Fibroblast of lung (primary cell): ENCODE results near the gene MOGAT3. TPM values are rescaled to one million over a fixed set of nuclear protein-coding genes. Genes with fewer than 3 reads are reported as not detected.

ENCODE experiments used
- DNase-seq, 2 donors: peaks; one replicate each; pipeline versions ENCODE4 v3.0.0 to v3.0.0-alpha.2; 2010; ENCODE audit warnings: low read depth in 2 of 2
- H2AFZ ChIP-seq: 2 replicates; pipeline ENCODE4 v1.5.1; 2012; ENCODE audit warnings: low read length, control low read depth, inconsistent platforms
- H3K27ac ChIP-seq: 2 replicates; pipeline ENCODE4 v1.5.1; 2011; ENCODE audit warnings: low read length, control low read depth; ENCODE audit not compliant: insufficient read depth
- H3K27me3 ChIP-seq: 2 replicates; pipeline ENCODE4 v1.5.1; 2011; ENCODE audit warnings: mild to moderate bottlenecking, low read length; ENCODE audit not compliant: control insufficient read depth, insufficient read depth
- H3K36me3 ChIP-seq: 2 replicates; pipeline ENCODE4 v1.5.1; 2011; ENCODE audit warnings: low read length; ENCODE audit not compliant: control insufficient read depth, insufficient read depth
- H3K4me1 ChIP-seq: 2 replicates; pipeline ENCODE4 v1.5.1; 2011; ENCODE audit warnings: low read length; ENCODE audit not compliant: control insufficient read depth, insufficient read depth; ENCODE audit errors: extremely low read depth
- H3K4me2 ChIP-seq: 2 replicates; pipeline ENCODE4 v1.5.1; 2011; ENCODE audit warnings: low read length, control low read depth; ENCODE audit not compliant: insufficient read depth; ENCODE audit errors: extremely low read depth
- H3K4me3 ChIP-seq, 4 experiments: fragments of 200-600 bp in 1 of 4; sonication (generic) in 1 of 4; replicated peaks in 1 of 4; 2 replicates each; pipeline ENCODE4 v1.5.1; 2011 to 2016; ENCODE audit warnings: low read length in 4 of 4, low read depth in 3 of 4, mild to moderate bottlenecking in 3 of 4, control low read depth in 2 of 4, inconsistent platforms in 1 of 4, mixed read lengths in 1 of 4; ENCODE audit not compliant: insufficient read depth in 1 of 4; ENCODE audit errors: control extremely low read depth in 1 of 4
- H3K79me2 ChIP-seq: 2 replicates; pipeline ENCODE4 v1.5.1; 2012; ENCODE audit warnings: mild to moderate bottlenecking, low read length, inconsistent platforms; ENCODE audit not compliant: control insufficient read depth, insufficient read depth
- H3K9ac ChIP-seq: 2 replicates; pipeline ENCODE4 v1.5.1; 2011; ENCODE audit warnings: mild to moderate bottlenecking, low read length, control low read depth; ENCODE audit not compliant: insufficient read depth
- H3K9me3 ChIP-seq: 2 replicates; pipeline ENCODE4 v1.5.1; 2012; ENCODE audit warnings: low read depth, low read length; ENCODE audit not compliant: control insufficient read depth, insufficient read depth
- H4K20me1 ChIP-seq: 2 replicates; pipeline ENCODE4 v1.5.1; 2011; ENCODE audit warnings: low read length; ENCODE audit not compliant: control insufficient read depth, insufficient read depth; ENCODE audit errors: extremely low read depth
- EZH2 ChIP-seq: IDR thresholded peaks from 2 replicates; pipeline ENCODE4 v1.5.1; 2012; ENCODE audit warnings: low read length, control low read depth, mild to moderate bottlenecking; ENCODE audit errors: missing control alignments
- polyA plus RNA-seq, 2 donors: library from polyadenylated mRNA; depleted of rRNA in 1 of 2; stranded (reverse) in 1 of 2; unstranded in 1 of 2; fragments of >200 nt; gene quantifications; 2 replicates each; pipeline ENCODE4 v1.2.1, GENCODE V29; 2011 to 2012; ENCODE audit warnings: missing spikeins in 1 of 2
- total RNA-seq: library from RNA; depleted of rRNA; stranded (reverse); fragments of >200 nt; gene quantifications from 2 replicates; pipeline ENCODE4 v1.2.1, GENCODE V29; 2014
- TF ChIP-seq, protein P1 (sequence below), 2 donors: IDR thresholded peaks in 1 of 2; conservative IDR thresholded peaks in 1 of 2; 1 replicate in 1 of 2; 2 replicates in 1 of 2; pipeline ENCODE4 v1.5.1; 2011 to 2012; ENCODE audit warnings: low read length in 2 of 2, control low read depth in 1 of 2, inconsistent platforms in 1 of 2, low read depth in 1 of 2, mild to moderate bottlenecking in 1 of 2

The MOGAT3 gene
- total and polyA plus RNA-seq, 2 donors (not counting 1 experiment from before 2014, with no cell fraction given): not detected

DNA sequence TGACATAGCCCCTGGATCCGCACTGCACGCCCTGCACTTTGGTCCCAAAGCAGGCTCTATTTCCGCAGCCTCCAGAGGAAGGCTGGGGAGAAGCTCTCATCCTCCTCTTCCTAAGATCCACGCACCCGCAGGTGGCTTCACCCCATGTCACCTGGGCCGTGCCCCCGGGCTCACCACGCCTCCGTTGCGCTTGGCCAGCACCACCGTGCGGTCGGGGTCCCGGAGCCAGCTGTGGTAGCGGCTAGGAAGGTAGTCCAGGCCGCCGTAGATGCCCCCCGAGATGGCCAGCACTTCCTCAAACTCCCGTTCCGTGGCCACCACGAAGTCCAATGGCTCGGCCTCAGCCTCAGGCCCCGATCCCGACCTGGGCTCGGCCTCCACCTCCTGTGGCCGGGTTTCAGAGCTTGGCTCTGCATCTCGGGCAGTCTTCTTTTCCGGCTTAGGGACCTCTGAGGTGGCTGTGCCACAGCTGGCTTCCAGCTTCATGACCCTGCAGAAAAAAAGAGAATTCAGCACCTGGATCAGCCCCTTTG lies 26.4 kb downstream of the MOGAT3 start:
- H3K4me2 ChIP-seq: no peak overlapping the region
- no peaks in the 10 kb centered on the region for H3K79me2 ChIP-seq
- H3K36me3 ChIP-seq: no peaks in the 10 kb centered on the region
- H3K4me3 ChIP-seq: no peak overlapping the region
- no peak for DNase-seq
- peaks cover 11% of the 10 kb centered on the region for H3K4me1 ChIP-seq
- peaks cover 74% of the 10 kb centered on the region for H3K27me3 ChIP-seq
- no peak overlapping the region for H2AFZ ChIP-seq
- TF ChIP-seq, protein P1, sequence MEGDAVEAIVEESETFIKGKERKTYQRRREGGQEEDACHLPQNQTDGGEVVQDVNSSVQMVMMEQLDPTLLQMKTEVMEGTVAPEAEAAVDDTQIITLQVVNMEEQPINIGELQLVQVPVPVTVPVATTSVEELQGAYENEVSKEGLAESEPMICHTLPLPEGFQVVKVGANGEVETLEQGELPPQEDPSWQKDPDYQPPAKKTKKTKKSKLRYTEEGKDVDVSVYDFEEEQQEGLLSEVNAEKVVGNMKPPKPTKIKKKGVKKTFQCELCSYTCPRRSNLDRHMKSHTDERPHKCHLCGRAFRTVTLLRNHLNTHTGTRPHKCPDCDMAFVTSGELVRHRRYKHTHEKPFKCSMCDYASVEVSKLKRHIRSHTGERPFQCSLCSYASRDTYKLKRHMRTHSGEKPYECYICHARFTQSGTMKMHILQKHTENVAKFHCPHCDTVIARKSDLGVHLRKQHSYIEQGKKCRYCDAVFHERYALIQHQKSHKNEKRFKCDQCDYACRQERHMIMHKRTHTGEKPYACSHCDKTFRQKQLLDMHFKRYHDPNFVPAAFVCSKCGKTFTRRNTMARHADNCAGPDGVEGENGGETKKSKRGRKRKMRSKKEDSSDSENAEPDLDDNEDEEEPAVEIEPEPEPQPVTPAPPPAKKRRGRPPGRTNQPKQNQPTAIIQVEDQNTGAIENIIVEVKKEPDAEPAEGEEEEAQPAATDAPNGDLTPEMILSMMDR (conservative IDR thresholded peaks at IDR 0.05 in 1 of 2, IDR thresholded peaks at IDR 0.05 in 1 of 2; ENCODE audit: low read depth in 1 of 2, low read length in 2 of 2): no peak
- peak; percentile 46 for TF ChIP-seq EZH2
- H3K9me3 ChIP-seq: no peaks in the 10 kb centered on the region
- H3K27ac ChIP-seq: no peak overlapping the region
- H3K9ac ChIP-seq: no peak overlapping the region
- no peaks in the 10 kb centered on the region for H4K20me1 ChIP-seq

DNA sequence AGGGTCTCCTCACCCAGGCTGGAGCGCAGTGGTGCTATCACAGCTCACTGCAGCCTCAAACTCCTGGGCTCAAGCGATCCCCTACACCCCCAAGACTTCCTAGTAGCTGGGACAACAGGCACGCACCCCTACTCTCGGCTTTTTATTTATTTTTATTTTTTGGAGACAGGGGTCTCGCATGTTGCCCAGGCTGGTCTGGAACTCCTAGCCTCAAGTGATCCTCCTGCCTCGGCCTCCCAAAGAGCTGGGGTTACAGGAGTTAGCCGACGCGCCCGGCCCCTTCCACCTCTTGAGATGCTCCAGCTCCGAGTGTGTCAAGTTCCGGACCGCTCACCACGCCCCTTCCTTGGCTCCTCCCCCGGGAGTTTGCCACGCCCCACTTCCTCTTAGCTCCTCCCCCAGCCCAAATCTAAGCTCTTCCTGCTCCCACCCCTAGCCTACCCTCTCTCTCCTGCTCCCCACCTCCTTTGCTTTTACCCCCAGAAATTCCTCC lies 27.0 kb downstream of the MOGAT3 start:
- H3K27me3 ChIP-seq: peaks cover 69% of the 10 kb centered on the region

DNA sequence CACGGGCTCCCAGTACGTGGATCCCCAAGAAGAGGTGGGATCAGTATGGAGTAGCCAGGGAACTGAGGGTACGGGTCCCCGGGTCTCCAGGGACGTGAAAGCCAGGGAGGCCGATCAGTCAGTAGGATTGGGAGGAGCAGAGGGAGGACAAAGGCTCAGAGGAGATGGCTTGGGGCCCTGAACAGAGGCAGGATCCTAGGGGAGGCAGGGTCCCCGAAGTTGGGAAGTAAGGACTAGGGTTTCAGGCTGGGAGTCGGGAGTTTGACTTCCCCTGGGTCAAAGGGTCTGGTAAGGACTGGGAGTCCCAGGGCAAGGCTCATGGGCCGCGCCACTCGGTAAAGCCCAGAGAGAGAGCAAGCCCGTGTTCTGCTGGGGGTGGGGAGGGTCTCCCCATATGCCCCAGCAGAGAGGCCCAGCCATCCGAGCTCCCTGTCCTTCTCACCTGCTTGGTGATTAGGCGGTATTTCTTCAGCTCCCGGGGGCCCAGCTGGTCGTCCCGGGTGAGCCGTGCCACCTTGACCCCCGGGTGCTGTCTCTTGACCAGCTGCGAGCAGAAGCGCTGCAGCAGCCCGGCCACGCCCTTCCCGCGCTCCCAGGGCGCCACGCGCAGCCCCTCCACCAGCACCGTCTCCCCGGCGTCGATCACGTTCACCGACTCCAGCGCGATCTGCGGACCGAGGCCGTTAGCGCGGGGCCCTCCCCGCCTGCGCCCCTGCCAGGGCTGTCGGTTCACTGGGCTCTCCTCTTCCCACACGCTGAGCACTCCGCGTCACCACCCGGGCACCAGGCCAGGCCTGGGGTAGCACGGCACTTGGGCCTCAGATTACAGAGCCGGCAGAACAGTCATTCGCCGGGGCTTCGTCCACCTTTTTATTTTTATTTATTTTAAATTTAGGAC lies 27.7 kb downstream of the MOGAT3 start:
- H3K79me2 ChIP-seq: no peaks in the 10 kb centered on the region
- peak overlapping the region; percentile 2 to 33 (median 4) for H3K4me3 ChIP-seq
- no peaks in the 10 kb centered on the region for H3K9me3 ChIP-seq
- H3K9ac ChIP-seq: no peak overlapping the region
- peaks cover 2% of the 10 kb centered on the region for H4K20me1 ChIP-seq
- peaks cover 17% of the 10 kb centered on the region for H3K4me1 ChIP-seq
- peak; percentile 56 for TF ChIP-seq EZH2
- TF ChIP-seq, protein P1 (conservative IDR thresholded peaks at IDR 0.05 in 1 of 2, IDR thresholded peaks at IDR 0.05 in 1 of 2; ENCODE audit: low read depth in 1 of 2, low read length in 2 of 2): no peak
- peak; percentile 56 to 66 for DNase-seq
- H3K27ac ChIP-seq: no peak overlapping the region
- no peaks in the 10 kb centered on the region for H3K36me3 ChIP-seq
- H3K27me3 ChIP-seq: peaks cover 71% of the 10 kb centered on the region
- peak overlapping the region; percentile 77 for H3K4me2 ChIP-seq
- no peak overlapping the region for H2AFZ ChIP-seq

More for the DNA sequence above, 27.0 kb downstream of the MOGAT3 start:
- Histone ChIP-seq H2AFZ (no peak overlapping the region), H3K4me2 (peak overlapping the region; percentile 77), H3K79me2 (no peaks in the 10 kb centered on the region), H3K9me3 (no peaks in the 10 kb centered on the region), H3K9ac (no peak overlapping the region), H4K20me1 (no peaks in the 10 kb centered on the region), H3K36me3 (no peaks in the 10 kb centered on the region), H3K4me3 (peak overlapping the region in 3 of 4 experiments; percentile 2 to 33 (median 5)), H3K4me1 (peaks cover 17% of the 10 kb centered on the region), H3K27ac (no peak overlapping the region)
- no peak for DNase-seq
- TF ChIP-seq, protein P1 (conservative IDR thresholded peaks at IDR 0.05 in 1 of 2, IDR thresholded peaks at IDR 0.05 in 1 of 2; ENCODE audit: low read depth in 1 of 2, low read length in 2 of 2): no peak
- TF ChIP-seq EZH2: no peak
